Endothelial cell of umbilical vein (primary cell): ENCODE results near the gene TAB3. TPM values are rescaled to one million over a fixed set of nuclear protein-coding genes. Genes with fewer than 3 reads are reported as not detected.

Source experiments
- BruUV-seq: library from RNA; stranded (reverse); fragments of 400-500 nt; replicated peaks from 2 replicates; lab custom pipeline; 2021; lab: Mats Ljungman, UMichigan
- CTCF ChIA-PET: fragments of 300-600, 350-600 bp; sonication (Branson Sonifier 250); formaldehyde crosslinking; loops from one replicate; lab custom pipeline; 2021; ENCODE audit warnings: antibody characterized with exemption, inconsistent platforms; lab: Charles Lee
- POLR2A ChIA-PET: fragments of 300-600, 350-600 bp; sonication (Branson Sonifier 250); formaldehyde crosslinking; loops from one replicate; lab custom pipeline; 2021; ENCODE audit warnings: antibody characterized with exemption, inconsistent platforms; lab: Charles Lee
- DNase-seq: peaks from one replicate; pipeline ENCODE4 v3.0.0-alpha.2; 2011; ENCODE audit warnings: low read depth, low spot score
- FAIRE-seq: peaks from 2 replicates; lab custom pipeline; 2011; peaks lifted over from hg19 to GRCh38; lab: Jason Lieb, UNC
- H2AFZ ChIP-seq: 2 replicates; pipeline ENCODE4 v1.6.0; 2012; ENCODE audit warnings: low read depth, low read length, control low read depth, inconsistent platforms
- H3K27ac ChIP-seq: 2 replicates; pipeline ENCODE4 v1.5.1; 2011; ENCODE audit warnings: low read depth, mild to moderate bottlenecking, control low read depth, low read length, moderate library complexity; ENCODE audit not compliant: insufficient read depth
- H3K27me3 ChIP-seq, 2 experiments: 2 replicates each; pipeline versions ENCODE4 v1.6.0 to v1.6.1; 2011; ENCODE audit warnings: low read length in 2 of 2, mixed read lengths in 1 of 2; ENCODE audit not compliant: control insufficient read depth in 2 of 2, insufficient read depth in 2 of 2
- H3K36me3 ChIP-seq, 2 experiments: 2 replicates in 1 of 2; 3 replicates in 1 of 2; pipeline ENCODE4 v1.5.1; 2011; ENCODE audit warnings: low read length in 2 of 2, mild to moderate bottlenecking in 1 of 2, moderate library complexity in 1 of 2; ENCODE audit not compliant: control insufficient read depth in 2 of 2, insufficient read depth in 2 of 2; ENCODE audit errors: extremely low read depth in 1 of 2
- H3K4me1 ChIP-seq: 3 replicates; pipeline ENCODE4 v1.5.1; 2011; ENCODE audit warnings: mild to moderate bottlenecking, low read length; ENCODE audit not compliant: control insufficient read depth, insufficient read depth; ENCODE audit errors: extremely low read depth
- H3K4me2 ChIP-seq: 2 replicates; pipeline ENCODE4 v1.6.1; 2011; ENCODE audit warnings: low read length, control low read depth, mixed read lengths; ENCODE audit not compliant: insufficient read depth
- H3K4me3 ChIP-seq, 3 experiments: fragments of 200-600 bp in 1 of 3; sonication (generic), shearing (Covaris generic) in 1 of 3; replicated peaks in 1 of 3; 2 replicates each; pipeline ENCODE4 v1.5.1; 2011 to 2016; ENCODE audit warnings: control low read depth in 3 of 3, low read length in 3 of 3, mild to moderate bottlenecking in 2 of 3, inconsistent platforms in 1 of 3, low read depth in 1 of 3, moderate library complexity in 1 of 3; ENCODE audit not compliant: insufficient read depth in 1 of 3
- H3K79me2 ChIP-seq: 2 replicates; pipeline ENCODE4 v1.6.0; 2012; ENCODE audit warnings: low read length, inconsistent platforms; ENCODE audit not compliant: control insufficient read depth, insufficient read depth
- H3K9ac ChIP-seq: replicated peaks from 2 replicates; pipeline ENCODE3; 2011; ENCODE audit warnings: low read length, control low read depth; ENCODE audit not compliant: insufficient read depth; ENCODE audit errors: extremely low read depth
- H3K9me1 ChIP-seq: replicated peaks from 3 replicates; pipeline ENCODE4 v1.6.0; 2011; ENCODE audit warnings: mild to moderate bottlenecking, low read length; ENCODE audit not compliant: control insufficient read depth, insufficient read depth; ENCODE audit errors: extremely low read depth
- H3K9me3 ChIP-seq: replicated peaks from 2 replicates; pipeline ENCODE4 v1.5.1; 2012; ENCODE audit warnings: low read length, inconsistent platforms; ENCODE audit not compliant: control insufficient read depth, insufficient read depth
- H4K20me1 ChIP-seq: replicated peaks from 2 replicates; pipeline ENCODE3; 2011; ENCODE audit warnings: mild to moderate bottlenecking, low read length; ENCODE audit not compliant: control insufficient read depth, insufficient read depth; ENCODE audit errors: extremely low read depth
- EZH2 ChIP-seq: IDR thresholded peaks from 2 replicates; pipeline ENCODE4 v1.6.1; 2012; ENCODE audit warnings: borderline replicate concordance, low read depth, mild to moderate bottlenecking, moderate library complexity, low read length, inconsistent platforms; ENCODE audit not compliant: severe bottlenecking
- FOS ChIP-seq: IDR thresholded peaks from 2 replicates; pipeline ENCODE4 v1.6.1; 2011; ENCODE audit warnings: mild to moderate bottlenecking, low read length, moderate library complexity, borderline replicate concordance; ENCODE audit not compliant: insufficient read depth
- GATA2 ChIP-seq: IDR thresholded peaks from 2 replicates; pipeline ENCODE4 v1.7.0; 2011; ENCODE audit warnings: low read depth, mild to moderate bottlenecking, moderate library complexity, mixed read lengths, low read length; ENCODE audit not compliant: insufficient read length, insufficient read depth
- JUN ChIP-seq: IDR thresholded peaks from 2 replicates; pipeline ENCODE4 v1.6.1; 2011; ENCODE audit warnings: borderline replicate concordance, low read depth; ENCODE audit not compliant: insufficient read length, insufficient read depth
- MAX ChIP-seq: IDR thresholded peaks from 2 replicates; pipeline ENCODE4 v1.6.1; 2011; ENCODE audit not compliant: insufficient read depth, insufficient read length
- MYC ChIP-seq: IDR thresholded peaks from one replicate; pipeline ENCODE4 v1.6.1; 2011; ENCODE audit warnings: mild to moderate bottlenecking, low read depth, low read length
- POLR2A ChIP-seq: IDR thresholded peaks from 2 replicates; pipeline ENCODE4 v1.6.1; 2012; ENCODE audit warnings: low read depth, mild to moderate bottlenecking, control low read depth, low read length
- POLR2AphosphoS5 ChIP-seq: IDR thresholded peaks from 2 replicates; pipeline ENCODE4 v1.6.1; 2012; ENCODE audit warnings: low read depth, mild to moderate bottlenecking, control low read depth, low read length, moderate library complexity; ENCODE audit not compliant: insufficient read depth
- dilution Hi-C: fragments of 300-500 bp; cut with MboI; formaldehyde crosslinking; loops from one replicate; pipeline ENCODE4 v1.15.0; 2019; ENCODE audit warnings: low sequenced_read_pairs; ENCODE audit not compliant: extremely low pct_ligation_motif_present
- intact Hi-C: fragments of 100-400 bp; cut with micrococcal nuclease; formaldehyde crosslinking; loops from one replicate; pipeline ENCODE4 v1.10.0; 2022
- polyA plus RNA-seq, 4 experiments: library from polyadenylated mRNA; depleted of rRNA in 3 of 4; stranded (reverse) in 3 of 4; unstranded in 1 of 4; fragments of >200 nt; gene quantifications; 2 replicates each; pipeline versions ENCODE4 v1.2.1 to v1.2.3, GENCODE V29; 2011 to 2012; ENCODE audit warnings: missing spikeins in 1 of 4
- total RNA-seq: library from RNA; stranded (reverse); gene quantifications from 2 replicates; pipeline ENCODE4 v1.2.3, GENCODE V29; 2021
- TF ChIP-seq, protein P1 (sequence below), 2 donors: IDR thresholded peaks; 1 replicate in 1 of 2; 2 replicates in 1 of 2; pipeline ENCODE4 v1.5.1; 2011; ENCODE audit warnings: low read length in 2 of 2, mild to moderate bottlenecking in 2 of 2, moderate library complexity in 2 of 2, control low read depth in 1 of 2, inconsistent platforms in 1 of 2, low read depth in 1 of 2; ENCODE audit not compliant: insufficient read depth in 1 of 2; ENCODE audit errors: extremely low read depth in 1 of 2

TAB3 gene
- total and polyA plus RNA-seq, 2 donors (not counting 3 experiments of a cell fraction or from before 2014, with no cell fraction given), result 11.5 to 11.7 TPM

DNA sequence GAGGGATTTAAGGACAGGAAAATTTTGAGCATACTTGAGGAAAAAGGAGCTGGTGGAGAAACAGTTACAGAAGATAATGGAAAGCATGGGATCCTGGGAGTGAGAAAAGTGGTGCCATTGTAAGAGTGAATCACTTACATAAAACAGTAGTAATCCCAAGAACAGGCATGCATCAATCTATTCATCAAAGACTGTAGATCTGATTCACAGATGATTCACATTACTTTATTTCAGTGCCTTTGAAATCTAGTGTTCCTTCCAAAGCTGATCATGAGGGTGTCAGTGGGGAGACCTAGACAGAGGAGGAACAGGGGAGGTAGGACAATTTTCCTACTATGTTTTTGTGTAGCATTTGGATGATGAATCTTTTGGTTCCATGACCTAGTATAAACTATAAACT, 102.7 kb downstream of the TAB3 start:
- H2AFZ ChIP-seq, result no peak overlapping the region
- H3K4me2 ChIP-seq, result no peak overlapping the region
- ChIA-PET POLR2A (no interaction called here), CTCF (no interaction called here)
- H3K9me3 ChIP-seq, result no peaks in the 10 kb centered on the region
- H3K27ac ChIP-seq, result no peak overlapping the region
- FAIRE-seq (no peak), DNase-seq (no peak)
- no peaks in the 10 kb centered on the region for H3K79me2 ChIP-seq
- TF ChIP-seq MYC, result no peak
- TF ChIP-seq GATA2, result no peak
- TF ChIP-seq FOS, result no peak
- no peak for TF ChIP-seq MAX
- no peak for TF ChIP-seq POLR2A
- TF ChIP-seq, protein P1, sequence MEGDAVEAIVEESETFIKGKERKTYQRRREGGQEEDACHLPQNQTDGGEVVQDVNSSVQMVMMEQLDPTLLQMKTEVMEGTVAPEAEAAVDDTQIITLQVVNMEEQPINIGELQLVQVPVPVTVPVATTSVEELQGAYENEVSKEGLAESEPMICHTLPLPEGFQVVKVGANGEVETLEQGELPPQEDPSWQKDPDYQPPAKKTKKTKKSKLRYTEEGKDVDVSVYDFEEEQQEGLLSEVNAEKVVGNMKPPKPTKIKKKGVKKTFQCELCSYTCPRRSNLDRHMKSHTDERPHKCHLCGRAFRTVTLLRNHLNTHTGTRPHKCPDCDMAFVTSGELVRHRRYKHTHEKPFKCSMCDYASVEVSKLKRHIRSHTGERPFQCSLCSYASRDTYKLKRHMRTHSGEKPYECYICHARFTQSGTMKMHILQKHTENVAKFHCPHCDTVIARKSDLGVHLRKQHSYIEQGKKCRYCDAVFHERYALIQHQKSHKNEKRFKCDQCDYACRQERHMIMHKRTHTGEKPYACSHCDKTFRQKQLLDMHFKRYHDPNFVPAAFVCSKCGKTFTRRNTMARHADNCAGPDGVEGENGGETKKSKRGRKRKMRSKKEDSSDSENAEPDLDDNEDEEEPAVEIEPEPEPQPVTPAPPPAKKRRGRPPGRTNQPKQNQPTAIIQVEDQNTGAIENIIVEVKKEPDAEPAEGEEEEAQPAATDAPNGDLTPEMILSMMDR (IDR thresholded peaks at IDR 0.05; ENCODE audit: extremely low read depth in 1 of 2, insufficient read depth in 1 of 2, low read depth in 1 of 2, low read length in 2 of 2), result no peak
- TF ChIP-seq JUN, result no peak
- TF ChIP-seq EZH2, result no peak
- TF ChIP-seq POLR2AphosphoS5, result no peak
- H3K4me3 ChIP-seq, result no peak overlapping the region
- intact Hi-C loops (no loop called here), dilution Hi-C loops (no loop called here)
- no peaks in the 10 kb centered on the region for H3K4me1 ChIP-seq
- H4K20me1 ChIP-seq, result no peaks in the 10 kb centered on the region
- H3K9ac ChIP-seq, result no peak overlapping the region
- H3K9me1 ChIP-seq, result no peaks in the 10 kb centered on the region
- H3K27me3 ChIP-seq, result no peaks in the 10 kb centered on the region
- BruUV-seq, result no TSS peak
- no peaks in the 10 kb centered on the region for H3K36me3 ChIP-seq
